ENCODE data around the gene GNAI3.

Gene GNAI3

GRCh38 chr1:109548321-109549267 lies at the start of gene GNAI3:
TSS of gene GNAI3 (plus strand) at chr1:109548615. CDS start at chr1:109548721, 106 bp downstream.
- TF ChIP-seq GATA1 (IDR thresholded peaks at IDR 0.05; ENCODE audit: low read depth, low read length), result no peak
- TF ChIP-seq POLR2A (IDR thresholded peaks at IDR 0.05; ENCODE audit: low read length), result peak; percentile 98
- peak; percentile 98 for DNase-seq

- DNase-seq, result no peak
- TF ChIP-seq GATA1 (IDR thresholded peaks at IDR 0.05; ENCODE audit: low read depth, low read length), result no peak
- no peak for TF ChIP-seq POLR2A (IDR thresholded peaks at IDR 0.05; ENCODE audit: low read length)
These were observed 49.3 kb upstream of the GNAI3 start for GRCh38 chr1:109499081-109499480.

GRCh38 chr1:109499661-109500536 lies 48.5 kb upstream of the GNAI3 start:
- peak; percentile 54 to 62 for DNase-seq

GRCh38 chr1:109500941-109501381 lies 47.5 kb upstream of the GNAI3 start:
- DNase-seq, result no peak

More at GRCh38 chr1:109499661-109500536, 48.5 kb upstream of the GNAI3 start:
- TF ChIP-seq GATA1 (IDR thresholded peaks at IDR 0.05; ENCODE audit: low read depth, low read length) (no peak), POLR2A (IDR thresholded peaks at IDR 0.05; ENCODE audit: low read length) (no peak)

GRCh38 chr1:109501644-109502363 lies 46.6 kb upstream of the GNAI3 start:
- TF ChIP-seq POLR2A (IDR thresholded peaks at IDR 0.05; ENCODE audit: low read length) (no peak), GATA1 (IDR thresholded peaks at IDR 0.05; ENCODE audit: low read depth, low read length) (no peak)
- DNase-seq, result no peak

More at GRCh38 chr1:109500941-109501381, 47.5 kb upstream of the GNAI3 start:
- TF ChIP-seq POLR2A (IDR thresholded peaks at IDR 0.05; ENCODE audit: low read length), result no peak
- no peak for TF ChIP-seq GATA1 (IDR thresholded peaks at IDR 0.05; ENCODE audit: low read depth, low read length)

- TF ChIP-seq POLR2A (IDR thresholded peaks at IDR 0.05; ENCODE audit: low read length) (no peak), GATA1 (IDR thresholded peaks at IDR 0.05; ENCODE audit: low read depth, low read length) (no peak)
- no peak for DNase-seq
These were observed 46.0 kb upstream of the GNAI3 start for GRCh38 chr1:109502364-109502851.

GRCh38 chr1:109503935-109504334 lies 44.5 kb upstream of the GNAI3 start:
- TF ChIP-seq POLR2A (IDR thresholded peaks at IDR 0.05; ENCODE audit: low read length) (no peak), GATA1 (IDR thresholded peaks at IDR 0.05; ENCODE audit: low read depth, low read length) (no peak)
- DNase-seq, result no peak

- DNase-seq, result no peak
- TF ChIP-seq POLR2A (IDR thresholded peaks at IDR 0.05; ENCODE audit: low read length) (no peak), GATA1 (IDR thresholded peaks at IDR 0.05; ENCODE audit: low read depth, low read length) (no peak)
These were observed 43.4 kb upstream of the GNAI3 start for GRCh38 chr1:109504974-109505373.

GRCh38 chr1:109508001-109508872 lies 40.2 kb upstream of the GNAI3 start:
- DNase-seq, result no peak

GRCh38 chr1:109508873-109509175 lies 39.6 kb upstream of the GNAI3 start:
- TF ChIP-seq GATA1 (IDR thresholded peaks at IDR 0.05; ENCODE audit: low read depth, low read length) (no peak), POLR2A (IDR thresholded peaks at IDR 0.05; ENCODE audit: low read length) (no peak)
- no peak for DNase-seq

More at GRCh38 chr1:109508001-109508872, 40.2 kb upstream of the GNAI3 start:
- no peak for TF ChIP-seq POLR2A (IDR thresholded peaks at IDR 0.05; ENCODE audit: low read length)
- TF ChIP-seq GATA1 (IDR thresholded peaks at IDR 0.05; ENCODE audit: low read depth, low read length), result no peak

GRCh38 chr1:109509176-109510134 lies 39.0 kb upstream of the GNAI3 start, which contains the start of gene AMIGO1:
TSS of gene AMIGO1 (minus strand) at chr1:109509727. CDS start at chr1:109508912, 815 bp downstream.
- no peak for TF ChIP-seq GATA1 (IDR thresholded peaks at IDR 0.05; ENCODE audit: low read depth, low read length)
- no peak for TF ChIP-seq POLR2A (IDR thresholded peaks at IDR 0.05; ENCODE audit: low read length)

More at GRCh38 chr1:109509176-109510134, 39.0 kb upstream of the GNAI3 start, which contains the start of gene AMIGO1:
- peak; percentile 60 to 69 for DNase-seq
